ACC112 (cell line): ENCODE measurements around the gene IL12A.

Source experiments
- H2AFZ ChIP-seq: fragments of 200-600 bp; sonication (generic); one replicate; pipeline ENCODE4 v1.6.0; 2017; ENCODE audit warnings: antibody characterized with exemption, low read length; ENCODE audit not compliant: unreplicated experiment
- H3K27ac ChIP-seq: fragments of 200-600 bp; sonication (generic); 2 replicates; pipeline ENCODE4 v1.5.1; 2014; ENCODE audit warnings: low read depth, mild to moderate bottlenecking, antibody characterized with exemption, low read length, moderate library complexity
- H3K27me3 ChIP-seq: fragments of 200-600 bp; sonication (generic); 2 replicates; pipeline ENCODE4 v1.6.1; 2014; ENCODE audit warnings: mild to moderate bottlenecking, antibody characterized with exemption, low read length, moderate library complexity, mixed read lengths; ENCODE audit not compliant: insufficient read depth
- H3K36me3 ChIP-seq: fragments of 200-600 bp; sonication (generic); 2 replicates; pipeline ENCODE4 v1.6.1; 2016; ENCODE audit warnings: mild to moderate bottlenecking, antibody characterized with exemption, low read length, moderate library complexity, mixed read lengths; ENCODE audit not compliant: insufficient read depth
- H3K4me1 ChIP-seq: fragments of 200-600 bp; sonication (generic); one replicate; pipeline ENCODE4 v1.6.1; 2016; ENCODE audit warnings: low read length, mixed read lengths; ENCODE audit not compliant: insufficient read depth, unreplicated experiment, control insufficient read depth
- H3K4me3 ChIP-seq: fragments of 200-600 bp; sonication (generic); 2 replicates; pipeline ENCODE4 v1.5.1; 2014; ENCODE audit warnings: mild to moderate bottlenecking, low read depth, low read length
- H3K79me2 ChIP-seq: fragments of 200-600 bp; sonication (generic); one replicate; pipeline ENCODE4 v1.6.0; 2016; ENCODE audit warnings: low read length; ENCODE audit not compliant: control insufficient read depth, unreplicated experiment, insufficient read depth

Gene IL12A

GRCh38 chr3:159960188-159961148, 28.2 kb upstream of the IL12A start:
- Histone ChIP-seq H3K4me3 (no peak overlapping the region), H3K4me1 (peaks cover 10% of the 10 kb centered on the region), H2AFZ (no peak overlapping the region), H3K27me3 (no peaks in the 10 kb centered on the region), H3K36me3 (no peaks in the 10 kb centered on the region), H3K79me2 (no peaks in the 10 kb centered on the region), H3K27ac (no peak overlapping the region)

- Histone ChIP-seq H3K79me2 (no peaks in the 10 kb centered on the region), H3K36me3 (no peaks in the 10 kb centered on the region), H3K27ac (peak overlapping the region; percentile 63), H3K27me3 (no peaks in the 10 kb centered on the region), H2AFZ (peak overlapping the region; percentile 61), H3K4me3 (0 out of 2 replicates have a peak overlapping the region, but pooled peaks have one; percentile 11), H3K4me1 (peaks cover 10% of the 10 kb centered on the region)
Measured at GRCh38 chr3:159964166-159964973, 24.3 kb upstream of the IL12A start.

GRCh38 chr3:159971311-159971710, 17.3 kb upstream of the IL12A start:
- H3K4me1 ChIP-seq: no peaks in the 10 kb centered on the region
- H3K27me3 ChIP-seq: no peaks in the 10 kb centered on the region
- no peak overlapping the region for H2AFZ ChIP-seq
- H3K27ac ChIP-seq: no peak overlapping the region
- no peak overlapping the region for H3K4me3 ChIP-seq
- H3K36me3 ChIP-seq: no peaks in the 10 kb centered on the region
- H3K79me2 ChIP-seq: no peaks in the 10 kb centered on the region

DNA sequence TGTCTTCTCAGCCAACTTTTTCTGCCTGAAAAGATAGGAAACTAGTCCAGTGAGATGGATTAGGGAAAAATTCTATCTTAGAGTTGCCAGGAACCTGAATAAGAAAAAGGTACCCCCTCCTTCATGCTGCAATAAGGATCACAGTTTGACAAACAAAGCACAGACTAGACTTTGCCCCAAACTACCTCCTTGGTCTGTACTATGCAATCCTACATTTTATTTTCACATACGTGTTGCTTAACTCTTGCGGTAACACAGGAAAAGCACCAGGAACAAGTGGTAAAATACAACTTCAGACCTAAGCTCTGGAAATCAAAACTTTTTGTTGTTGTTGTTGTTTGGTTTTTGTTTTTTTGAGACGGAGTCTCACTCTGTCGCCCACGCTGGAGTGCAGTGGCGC, 11.3 kb upstream of the IL12A start:
- H3K27me3 ChIP-seq: no peaks in the 10 kb centered on the region
- no peaks in the 10 kb centered on the region for H3K36me3 ChIP-seq
- H3K27ac ChIP-seq: no peak overlapping the region
- H3K4me1 ChIP-seq: no peaks in the 10 kb centered on the region
- H3K4me3 ChIP-seq: no peak overlapping the region
- H3K79me2 ChIP-seq: no peaks in the 10 kb centered on the region
- H2AFZ ChIP-seq: no peak overlapping the region

GRCh38 chr3:159978353-159978752, 10.3 kb upstream of the IL12A start:
- Histone ChIP-seq H3K36me3 (no peaks in the 10 kb centered on the region), H3K27ac (no peak overlapping the region), H2AFZ (no peak overlapping the region), H3K27me3 (no peaks in the 10 kb centered on the region), H3K4me1 (no peaks in the 10 kb centered on the region), H3K4me3 (no peak overlapping the region), H3K79me2 (no peaks in the 10 kb centered on the region)

DNA sequence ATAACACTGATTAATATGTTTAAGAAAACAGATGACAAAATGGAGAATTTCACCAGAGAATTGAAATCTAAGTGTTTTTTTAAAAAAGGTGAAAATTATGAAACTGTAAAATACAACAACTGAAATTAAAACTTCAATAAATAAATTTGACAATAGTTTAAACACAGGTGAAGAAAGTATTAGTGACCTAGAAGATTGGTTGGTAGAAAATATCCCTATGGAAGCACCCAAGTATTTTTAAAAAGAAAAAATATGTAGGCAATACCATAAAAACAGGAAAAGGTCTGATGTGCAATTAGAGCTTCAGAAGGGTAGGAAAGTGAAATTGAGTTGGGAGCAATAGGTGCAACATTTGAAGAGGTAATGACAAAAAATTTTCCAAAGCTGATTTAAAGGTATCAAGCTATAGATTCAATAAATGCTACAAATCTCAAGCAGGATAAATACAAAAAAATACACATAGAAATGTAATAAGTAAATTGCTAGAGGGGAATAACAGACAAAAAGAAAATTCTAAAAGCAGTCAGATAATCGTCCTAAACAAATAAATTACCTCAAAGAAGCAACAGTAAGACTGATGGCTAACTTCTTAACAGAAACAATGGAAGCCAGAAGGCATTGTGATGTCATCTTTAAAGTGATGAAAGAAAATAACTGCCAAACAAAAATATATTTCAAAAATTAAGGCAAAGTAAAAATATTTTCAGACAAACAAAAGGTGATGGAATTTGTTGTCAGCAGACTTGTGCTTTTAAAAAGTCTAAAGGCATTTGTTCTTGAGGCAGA, 9.5 kb upstream of the IL12A start:
- Histone ChIP-seq H3K27me3 (no peaks in the 10 kb centered on the region), H2AFZ (no peak overlapping the region), H3K4me1 (no peaks in the 10 kb centered on the region), H3K27ac (no peak overlapping the region), H3K79me2 (no peaks in the 10 kb centered on the region), H3K36me3 (no peaks in the 10 kb centered on the region), H3K4me3 (no peak overlapping the region)

DNA sequence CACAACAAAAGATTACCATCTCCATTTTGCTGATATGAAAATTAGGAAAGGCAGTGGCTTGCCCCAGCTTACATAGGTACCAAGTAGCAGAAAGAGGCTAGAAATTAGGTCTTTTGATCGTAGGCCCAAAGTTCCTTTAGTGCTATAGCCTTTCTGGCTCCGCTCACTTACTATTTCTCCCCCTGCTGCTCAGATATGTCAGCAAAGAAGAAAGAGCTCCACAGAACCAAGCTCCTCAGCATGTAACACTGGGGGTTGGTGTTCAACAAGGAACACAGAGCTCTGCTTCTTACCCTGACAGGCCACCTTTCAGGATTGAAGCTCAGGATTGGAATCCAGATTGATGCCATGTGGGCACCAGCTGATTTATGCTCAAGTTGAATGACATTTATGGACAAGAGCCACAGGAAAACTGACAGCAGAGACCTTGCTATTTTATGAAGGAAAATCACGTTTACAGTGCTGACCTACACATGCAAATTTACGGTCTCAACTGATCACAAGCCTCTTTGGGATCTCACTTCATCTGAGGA, 6.1 kb upstream of the IL12A start:
- no peaks in the 10 kb centered on the region for H3K27me3 ChIP-seq
- H3K27ac ChIP-seq: no peak overlapping the region
- no peak overlapping the region for H3K4me3 ChIP-seq
- H2AFZ ChIP-seq: no peak overlapping the region
- peaks cover 7% of the 10 kb centered on the region for H3K4me1 ChIP-seq
- no peaks in the 10 kb centered on the region for H3K79me2 ChIP-seq
- no peaks in the 10 kb centered on the region for H3K36me3 ChIP-seq

DNA sequence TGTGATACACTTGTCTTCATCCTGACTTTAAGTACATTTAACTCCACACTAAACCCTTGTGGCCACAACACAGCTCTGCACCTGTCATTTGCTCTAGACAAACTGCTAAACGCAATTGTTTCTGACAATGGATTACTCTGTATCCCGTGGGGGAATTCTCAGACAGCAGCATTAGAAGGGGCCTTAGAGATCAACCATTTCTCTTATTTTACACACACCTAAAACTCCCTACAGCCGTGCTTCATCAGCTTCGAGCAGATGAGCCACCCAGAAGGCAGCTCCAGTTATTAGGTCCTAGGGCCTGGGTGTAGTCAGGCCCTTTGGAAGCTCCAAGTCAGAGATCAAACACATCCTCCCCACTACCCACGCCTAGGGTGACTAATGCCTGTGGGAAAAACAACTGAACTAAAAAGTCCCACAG, 1.3 kb upstream of the IL12A start:
- Histone ChIP-seq H3K79me2 (peaks cover 7% of the 10 kb centered on the region), H3K27me3 (no peaks in the 10 kb centered on the region), H2AFZ (no peak overlapping the region), H3K27ac (peak overlapping the region; percentile 50), H3K4me3 (no peak overlapping the region), H3K36me3 (peaks cover 7% of the 10 kb centered on the region), H3K4me1 (peaks cover 26% of the 10 kb centered on the region)

- Histone ChIP-seq H3K79me2 (peaks cover 7% of the 10 kb centered on the region), H2AFZ (no peak overlapping the region), H3K4me3 (peak overlapping the region; percentile 90), H3K27ac (no peak overlapping the region), H3K4me1 (peaks cover 41% of the 10 kb centered on the region), H3K36me3 (peaks cover 7% of the 10 kb centered on the region), H3K27me3 (no peaks in the 10 kb centered on the region)
Measured at GRCh38 chr3:159989973-159990846, 1.6 kb downstream of the IL12A start.
